Vagina (tissue), 2 donors: ENCODE results near the gene SS18L1.

Source experiments
- POLR2A ChIP-seq, 2 donors: fragments of 450-650 bp; IDR thresholded peaks; one replicate each; pipeline ENCODE4 v1.6.1; 2017; ENCODE audit warnings: antibody characterized with exemption in 2 of 2, mild to moderate bottlenecking in 2 of 2, moderate library complexity in 2 of 2
- POLR2AphosphoS5 ChIP-seq, 2 donors: sonication (generic); formaldehyde crosslinking; IDR thresholded peaks; one replicate each; pipeline ENCODE4 v1.9.0; 2017; ENCODE audit warnings: antibody characterized with exemption in 2 of 2, mild to moderate bottlenecking in 2 of 2, low read depth in 1 of 2; ENCODE audit not compliant: insufficient read depth in 1 of 2
- TF ChIP-seq, protein P1 (sequence below), 3 experiments: fragments of 450-650 bp in 2 of 3; fragments of 200-600 bp in 1 of 3; sonication (generic) in 1 of 3; IDR thresholded peaks; one replicate each; pipeline ENCODE4 v1.5.1; 2017 to 2019; ENCODE audit warnings: antibody characterized with exemption in 3 of 3, mild to moderate bottlenecking in 2 of 3, moderate library complexity in 2 of 3

DNA sequence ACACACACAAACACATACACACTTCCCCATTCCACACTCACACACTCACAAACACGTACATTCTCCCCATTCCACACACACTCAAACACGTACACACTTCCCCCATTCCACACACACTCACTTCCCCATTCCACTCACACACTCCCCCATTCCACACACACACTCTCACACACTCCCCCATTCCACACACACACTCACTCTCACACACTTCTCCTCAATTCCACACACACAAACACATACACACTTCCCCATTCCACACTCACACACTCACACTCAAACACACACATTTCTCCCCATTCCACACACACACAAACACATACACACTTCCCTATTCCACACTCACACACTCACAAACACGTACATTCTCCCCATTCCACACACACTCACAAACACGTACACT lies 86.1 kb downstream of the SS18L1 start:
- TF ChIP-seq, protein P1, sequence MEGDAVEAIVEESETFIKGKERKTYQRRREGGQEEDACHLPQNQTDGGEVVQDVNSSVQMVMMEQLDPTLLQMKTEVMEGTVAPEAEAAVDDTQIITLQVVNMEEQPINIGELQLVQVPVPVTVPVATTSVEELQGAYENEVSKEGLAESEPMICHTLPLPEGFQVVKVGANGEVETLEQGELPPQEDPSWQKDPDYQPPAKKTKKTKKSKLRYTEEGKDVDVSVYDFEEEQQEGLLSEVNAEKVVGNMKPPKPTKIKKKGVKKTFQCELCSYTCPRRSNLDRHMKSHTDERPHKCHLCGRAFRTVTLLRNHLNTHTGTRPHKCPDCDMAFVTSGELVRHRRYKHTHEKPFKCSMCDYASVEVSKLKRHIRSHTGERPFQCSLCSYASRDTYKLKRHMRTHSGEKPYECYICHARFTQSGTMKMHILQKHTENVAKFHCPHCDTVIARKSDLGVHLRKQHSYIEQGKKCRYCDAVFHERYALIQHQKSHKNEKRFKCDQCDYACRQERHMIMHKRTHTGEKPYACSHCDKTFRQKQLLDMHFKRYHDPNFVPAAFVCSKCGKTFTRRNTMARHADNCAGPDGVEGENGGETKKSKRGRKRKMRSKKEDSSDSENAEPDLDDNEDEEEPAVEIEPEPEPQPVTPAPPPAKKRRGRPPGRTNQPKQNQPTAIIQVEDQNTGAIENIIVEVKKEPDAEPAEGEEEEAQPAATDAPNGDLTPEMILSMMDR (IDR thresholded peaks at IDR 0.05), result no peak
- no peak for TF ChIP-seq POLR2A (IDR thresholded peaks at IDR 0.05)
- no peak for TF ChIP-seq POLR2AphosphoS5 (IDR thresholded peaks at IDR 0.05; ENCODE audit: insufficient read depth in 1 of 2, low read depth in 1 of 2)
